DOHH2 (cell line): ENCODE measurements around the gene NUTM2F.
"Not testable (repeated sequence)": the region's sequence is repeated elsewhere in the genome, so short reads cannot be mapped to it uniquely, and the experiment has no call there.

Experiments used
- H3F3A ChIP-seq: fragments of 200-600 bp; sonication (generic), shearing (Covaris generic); 2 replicates; pipeline ENCODE4 v1.6.0; 2016; ENCODE audit warnings: antibody characterized with exemption, mild to moderate bottlenecking; ENCODE audit not compliant: control insufficient read depth, insufficient read depth
- H3K27ac ChIP-seq: fragments of 200-600 bp; sonication (generic); 2 replicates; pipeline ENCODE4 v1.5.1; 2014; ENCODE audit warnings: low read depth, mild to moderate bottlenecking, low read length, moderate library complexity
- H3K27me3 ChIP-seq: fragments of 200-600 bp; sonication (generic); 2 replicates; pipeline ENCODE4 v1.6.1; 2014; ENCODE audit warnings: mild to moderate bottlenecking, low read length, mixed read lengths; ENCODE audit not compliant: control insufficient read depth
- H3K36me3 ChIP-seq: fragments of 200-600 bp; sonication (generic); 2 replicates; pipeline ENCODE4 v1.6.1; 2014; ENCODE audit warnings: mild to moderate bottlenecking, low read length, moderate library complexity, mixed read lengths; ENCODE audit not compliant: control insufficient read depth
- H3K4me1 ChIP-seq: fragments of 200-600 bp; sonication (generic); 2 replicates; pipeline ENCODE4 v1.6.1; 2014; ENCODE audit warnings: mild to moderate bottlenecking, low read length, mixed read lengths; ENCODE audit not compliant: control insufficient read depth
- H3K4me2 ChIP-seq: fragments of 200-600 bp; sonication (generic); 2 replicates; pipeline ENCODE4 v1.6.0; 2014; ENCODE audit warnings: mild to moderate bottlenecking, low read length, moderate library complexity
- H3K4me3 ChIP-seq: fragments of 200-600 bp; sonication (generic); 2 replicates; pipeline ENCODE4 v1.5.1; 2014; ENCODE audit warnings: mild to moderate bottlenecking, low read length, mixed read lengths
- H3K79me2 ChIP-seq: fragments of 200-600 bp; sonication (generic); 2 replicates; pipeline ENCODE4 v1.6.1; 2014; ENCODE audit warnings: mild to moderate bottlenecking, low read length, mixed read lengths; ENCODE audit not compliant: control insufficient read depth
- H3K9me2 ChIP-seq: fragments of 200-600 bp; sonication (generic); replicated peaks from 2 replicates; pipeline ENCODE4 v1.6.1; 2014; ENCODE audit warnings: mild to moderate bottlenecking, low read length, mixed read lengths; ENCODE audit not compliant: control insufficient read depth
- H3K9me3 ChIP-seq: fragments of 200-600 bp; sonication (generic); 2 replicates; pipeline ENCODE4 v1.6.1; 2014; ENCODE audit warnings: antibody characterized with exemption, low read length, mixed read lengths; ENCODE audit not compliant: control insufficient read depth, insufficient read depth
- H4K20me1 ChIP-seq: fragments of 200-600 bp; sonication (generic); 2 replicates; pipeline ENCODE4 v1.6.0; 2014; ENCODE audit warnings: low read depth, mild to moderate bottlenecking, antibody characterized with exemption, low read length, moderate library complexity; ENCODE audit not compliant: control insufficient read depth, insufficient read depth

Gene NUTM2F

DNA sequence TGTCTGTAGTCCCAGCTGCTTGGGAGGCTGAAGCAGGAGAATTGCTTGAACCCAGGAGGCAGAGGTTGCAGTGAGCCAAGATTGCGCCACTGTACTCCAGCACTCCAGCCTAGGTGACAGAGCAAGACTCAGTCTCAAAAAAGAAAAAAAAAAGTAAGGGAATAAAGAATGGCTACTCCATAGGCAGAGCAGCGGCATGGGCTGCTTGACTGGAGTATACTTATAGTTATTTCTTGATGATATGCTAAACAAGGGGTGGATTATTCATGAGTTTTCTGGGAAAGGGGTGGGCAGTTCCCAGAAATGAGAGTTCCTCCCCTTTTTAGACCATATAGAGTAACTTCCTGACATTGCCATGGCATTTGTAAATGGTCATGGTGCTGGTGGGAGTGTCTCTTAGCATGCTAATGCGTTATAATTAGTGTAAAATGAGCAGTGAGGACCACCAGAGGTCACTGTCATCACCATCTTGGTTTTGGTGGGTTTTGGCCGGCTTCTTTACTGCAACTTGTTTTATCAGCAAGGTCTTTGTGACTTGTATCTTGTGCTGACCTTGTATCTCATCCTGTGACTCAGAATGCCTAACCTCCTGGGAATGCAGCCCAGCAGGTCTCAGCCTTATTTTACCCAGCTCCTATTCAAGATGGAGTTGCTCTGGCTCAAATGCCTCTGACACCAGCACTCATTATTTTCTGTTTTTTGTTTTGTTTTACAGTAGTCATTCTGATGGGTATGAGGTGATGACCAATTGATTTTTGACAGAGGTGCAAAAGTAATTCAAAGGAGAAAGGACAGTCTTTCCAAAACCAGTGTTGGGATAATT, 23.7 kb upstream of the NUTM2F start:
- not testable (repeated sequence) for H3K9me2 ChIP-seq, H3K27ac ChIP-seq, H3K4me2 ChIP-seq, H3K4me3 ChIP-seq, H3K36me3 ChIP-seq, H3K9me3 ChIP-seq, H3K4me1 ChIP-seq, H3K79me2 ChIP-seq, H3K27me3 ChIP-seq, H4K20me1 ChIP-seq, H3F3A ChIP-seq

DNA sequence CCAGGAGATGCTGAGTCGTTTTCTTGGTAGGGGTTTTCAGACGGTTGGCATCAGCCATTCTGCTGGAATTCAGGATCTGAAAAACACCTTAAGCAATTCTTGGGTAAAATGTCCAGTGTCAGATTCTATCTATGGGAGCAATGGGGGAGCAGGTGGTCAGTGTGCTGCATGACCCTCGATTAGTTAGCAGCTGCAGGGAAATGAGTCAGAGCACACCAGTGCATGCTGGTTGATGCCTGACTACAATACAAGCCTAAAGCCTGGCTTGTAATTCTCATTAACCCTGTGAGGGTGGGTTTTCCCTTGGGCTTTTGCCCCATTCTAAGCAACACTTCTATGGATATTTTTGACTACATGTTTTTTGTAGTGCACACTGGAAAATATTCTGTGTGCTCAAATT, 20.3 kb upstream of the NUTM2F start:
- H3F3A ChIP-seq, H3K36me3 ChIP-seq, H3K4me3 ChIP-seq, H3K9me3 ChIP-seq, H3K79me2 ChIP-seq, H3K27ac ChIP-seq, H3K9me2 ChIP-seq, H3K4me1 ChIP-seq, H3K27me3 ChIP-seq, H4K20me1 ChIP-seq, H3K4me2 ChIP-seq: not testable (repeated sequence)

DNA sequence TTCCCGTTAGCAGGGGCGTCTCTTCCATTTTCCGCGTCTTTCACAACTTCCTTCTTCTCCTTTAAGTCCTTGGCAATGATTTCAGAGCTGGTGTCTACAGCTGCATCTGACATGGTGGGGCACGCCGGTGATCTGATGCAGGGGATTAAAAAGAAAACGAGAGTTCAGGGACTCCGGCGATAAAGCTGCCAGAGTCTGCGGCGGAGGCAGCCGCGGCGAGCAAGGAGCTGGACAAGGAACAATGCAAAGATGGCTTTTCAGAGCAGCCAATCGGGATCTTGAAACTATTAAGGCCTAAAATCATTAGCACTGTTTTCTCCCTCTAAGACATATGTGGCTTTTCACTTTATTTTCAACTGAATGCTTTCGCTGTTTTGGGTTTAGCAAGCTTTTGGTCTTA, 19.0 kb upstream of the NUTM2F start:
- not testable (repeated sequence) for H3K4me3 ChIP-seq, H4K20me1 ChIP-seq, H3K79me2 ChIP-seq, H3K36me3 ChIP-seq, H3F3A ChIP-seq, H3K27me3 ChIP-seq, H3K4me1 ChIP-seq, H3K9me3 ChIP-seq, H3K4me2 ChIP-seq, H3K27ac ChIP-seq, H3K9me2 ChIP-seq

DNA sequence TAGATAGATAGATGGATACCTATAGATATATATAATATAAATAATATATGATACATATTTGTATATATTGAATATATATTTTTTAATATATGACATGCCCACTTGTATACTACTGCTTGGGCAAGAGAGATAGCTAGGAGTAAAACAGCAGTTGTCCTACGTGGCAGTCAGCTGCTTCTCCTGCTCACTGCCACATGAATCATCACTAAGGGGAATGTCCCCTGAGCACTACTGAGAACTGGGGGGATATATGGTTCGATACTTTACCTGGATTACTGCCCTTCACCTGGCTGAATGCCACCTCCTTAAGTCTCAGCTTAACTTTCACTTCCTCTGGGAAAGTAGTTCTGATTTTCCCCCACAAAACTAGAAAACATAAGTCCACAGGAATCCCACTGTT, 13.3 kb upstream of the NUTM2F start:
- not testable (repeated sequence) for H3K79me2 ChIP-seq, H3K4me2 ChIP-seq, H3K27me3 ChIP-seq, H3K4me3 ChIP-seq, H3F3A ChIP-seq, H3K9me2 ChIP-seq, H4K20me1 ChIP-seq, H3K36me3 ChIP-seq, H3K4me1 ChIP-seq, H3K9me3 ChIP-seq, H3K27ac ChIP-seq

DNA sequence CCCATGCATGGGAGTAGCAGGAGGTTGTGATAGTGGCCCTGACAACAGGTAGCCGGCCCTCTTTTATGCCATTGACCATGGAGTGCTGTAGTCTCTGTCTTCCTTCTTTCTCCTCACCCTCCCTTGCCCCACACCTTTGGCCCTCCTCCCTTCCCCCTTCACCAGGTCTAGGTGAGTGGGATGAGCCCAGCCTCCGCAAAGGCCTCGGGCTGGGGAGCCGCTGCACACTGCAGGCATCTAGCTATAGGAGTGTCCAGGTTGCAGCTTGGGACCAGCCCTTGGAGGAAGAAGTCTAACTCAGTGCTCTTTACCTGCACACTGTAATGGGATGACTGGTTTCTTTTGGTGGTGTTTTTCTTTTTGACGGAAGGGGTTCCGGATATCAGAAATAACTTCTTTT, 12.3 kb upstream of the NUTM2F start:
- H3K79me2 ChIP-seq, H3K27ac ChIP-seq, H3K36me3 ChIP-seq, H3K4me2 ChIP-seq, H3F3A ChIP-seq, H3K4me1 ChIP-seq, H3K4me3 ChIP-seq, H3K27me3 ChIP-seq, H3K9me2 ChIP-seq, H4K20me1 ChIP-seq, H3K9me3 ChIP-seq: not testable (repeated sequence)

DNA sequence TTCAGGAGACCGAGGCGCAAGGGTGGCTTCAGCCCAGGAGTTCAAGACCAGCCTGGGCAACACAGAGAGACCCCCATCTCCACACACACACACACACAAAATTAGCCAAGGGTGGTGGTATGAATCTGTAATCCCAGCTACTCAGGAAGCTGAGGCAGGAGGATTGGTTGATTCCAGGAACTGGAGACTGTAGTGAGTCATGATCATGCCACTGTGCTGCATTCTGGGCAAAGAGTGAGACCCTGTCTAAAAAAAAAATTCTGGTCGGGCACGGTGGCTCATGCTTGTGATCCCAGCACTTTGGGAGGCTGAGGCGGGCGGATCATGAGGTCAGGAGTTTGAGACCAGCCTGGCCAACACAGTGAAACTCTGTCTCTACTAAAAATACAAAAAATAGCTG, 11.2 kb upstream of the NUTM2F start:
- not testable (repeated sequence) for H3K27ac ChIP-seq, H3K4me1 ChIP-seq, H3K9me2 ChIP-seq, H3K36me3 ChIP-seq, H3K4me3 ChIP-seq, H3K4me2 ChIP-seq, H4K20me1 ChIP-seq, H3K79me2 ChIP-seq, H3K9me3 ChIP-seq, H3F3A ChIP-seq, H3K27me3 ChIP-seq

DNA sequence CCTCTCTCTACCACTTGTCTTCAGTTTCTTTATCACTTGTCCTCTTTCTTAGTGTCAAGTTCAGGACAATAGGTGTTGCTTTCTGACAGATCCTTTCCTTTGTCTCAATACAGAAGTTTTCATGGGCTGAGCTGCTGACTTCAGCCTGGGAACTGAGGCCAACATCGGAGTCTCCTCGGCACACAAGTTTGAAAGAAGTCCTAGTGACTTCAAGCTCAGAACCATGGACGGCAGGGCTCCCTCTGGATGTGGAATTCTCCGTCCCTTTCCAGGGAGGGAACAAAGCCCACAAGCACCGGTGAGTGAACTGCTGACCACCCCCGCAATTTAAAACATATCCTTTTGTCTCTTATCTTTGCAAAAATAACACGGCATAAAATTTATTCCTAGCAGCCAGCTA, 10.3 kb upstream of the NUTM2F start:
- H3K36me3 ChIP-seq, H3K4me2 ChIP-seq, H3K27ac ChIP-seq, H3K9me3 ChIP-seq, H3K27me3 ChIP-seq, H3K79me2 ChIP-seq, H3K4me3 ChIP-seq, H3K9me2 ChIP-seq, H3F3A ChIP-seq, H4K20me1 ChIP-seq, H3K4me1 ChIP-seq: not testable (repeated sequence)

DNA sequence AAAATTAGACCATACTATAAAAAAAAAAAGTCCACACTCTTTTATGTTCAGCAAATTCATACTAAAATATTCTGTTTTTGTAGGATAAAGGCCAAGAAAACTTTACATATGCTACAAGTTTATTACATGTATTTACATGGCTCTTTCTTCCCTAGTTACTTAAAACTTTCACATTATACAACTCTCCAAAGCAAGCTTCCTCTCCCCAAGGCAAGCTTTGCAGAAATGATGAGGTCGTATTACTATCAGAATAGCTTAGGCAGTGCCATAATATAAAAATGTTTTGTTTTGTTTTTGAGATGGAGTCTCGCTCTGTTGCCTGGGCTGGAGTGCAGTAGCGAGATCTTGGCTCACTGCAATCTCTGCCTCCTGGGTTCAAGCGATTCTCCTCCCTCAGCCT, 8.0 kb upstream of the NUTM2F start:
- H3K27ac ChIP-seq, result not testable (repeated sequence)

More for the DNA sequence above, 8.0 kb upstream of the NUTM2F start:
- H3K9me3 ChIP-seq, H3F3A ChIP-seq, H3K79me2 ChIP-seq, H3K4me1 ChIP-seq, H3K9me2 ChIP-seq, H3K36me3 ChIP-seq, H3K27me3 ChIP-seq, H3K4me3 ChIP-seq, H3K4me2 ChIP-seq, H4K20me1 ChIP-seq: not testable (repeated sequence)
